HG02852 (cell line): ENCODE data around the gene STYXL2.

Experiments used
- ATAC-seq: cut with Tn5 transposase; IDR thresholded peaks from one replicate; pipeline ENCODE4 v1.9.1; 2021; ENCODE audit warnings: mild to moderate bottlenecking, moderate library complexity; ENCODE audit not compliant: unreplicated experiment

The STYXL2 gene

DNA sequence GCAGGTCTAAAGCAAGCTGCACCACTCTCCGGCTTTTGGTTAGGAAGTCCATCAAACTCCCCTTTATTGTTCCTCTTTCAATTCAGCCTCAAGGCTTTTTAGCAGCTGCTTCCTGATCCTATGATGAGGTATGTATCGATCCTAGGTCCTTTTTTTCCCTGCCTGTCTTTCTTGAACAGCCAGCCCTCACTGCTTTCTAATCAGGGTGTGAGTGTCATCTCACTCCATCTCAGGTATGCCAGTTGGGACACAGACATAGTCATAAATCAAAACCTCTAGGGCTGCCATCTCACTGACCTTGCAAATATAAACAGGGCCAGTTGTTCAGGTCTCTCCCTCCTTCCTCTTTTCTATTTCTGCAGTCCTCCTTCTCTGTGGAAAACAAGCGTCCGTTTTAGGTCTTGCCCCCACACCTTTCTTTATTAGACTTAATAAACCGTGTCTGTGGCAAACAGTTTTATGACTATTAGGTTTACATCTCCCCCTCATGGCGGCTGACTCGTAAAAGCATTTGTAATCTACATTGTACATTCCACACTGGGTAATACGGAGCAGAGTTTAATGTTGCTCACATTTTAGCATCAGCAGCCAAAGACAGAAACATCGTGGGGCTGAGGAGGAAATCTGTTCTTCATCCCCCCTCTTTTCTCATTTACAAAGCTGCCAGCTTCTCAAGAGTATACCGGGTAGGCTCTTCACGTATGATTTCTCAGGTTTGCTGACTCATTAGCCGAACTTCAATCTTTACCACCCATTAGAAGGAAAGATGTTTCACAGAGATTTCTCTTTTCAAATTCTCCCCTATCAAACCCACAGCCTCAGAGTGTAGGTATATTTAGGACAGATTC lies 11.6 kb downstream of the STYXL2 start:
- ATAC-seq = no peak

DNA sequence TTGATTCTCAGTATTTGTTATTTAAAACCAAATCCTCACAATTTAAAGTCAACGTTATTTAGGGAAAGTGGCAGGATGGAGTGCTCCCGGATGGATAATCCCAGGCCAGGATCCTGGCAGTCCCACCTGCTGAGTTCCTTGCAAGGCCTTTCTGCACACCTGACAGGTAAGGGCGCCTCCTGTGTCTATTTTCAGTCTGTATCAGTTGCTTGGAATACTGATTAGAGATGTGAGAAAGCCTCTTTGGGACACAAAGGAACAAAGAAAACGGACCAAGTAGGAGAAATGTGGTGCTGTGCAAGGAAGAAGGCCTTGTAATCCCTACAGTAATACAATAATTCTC lies 12.2 kb downstream of the STYXL2 start:
- no peak for ATAC-seq

DNA sequence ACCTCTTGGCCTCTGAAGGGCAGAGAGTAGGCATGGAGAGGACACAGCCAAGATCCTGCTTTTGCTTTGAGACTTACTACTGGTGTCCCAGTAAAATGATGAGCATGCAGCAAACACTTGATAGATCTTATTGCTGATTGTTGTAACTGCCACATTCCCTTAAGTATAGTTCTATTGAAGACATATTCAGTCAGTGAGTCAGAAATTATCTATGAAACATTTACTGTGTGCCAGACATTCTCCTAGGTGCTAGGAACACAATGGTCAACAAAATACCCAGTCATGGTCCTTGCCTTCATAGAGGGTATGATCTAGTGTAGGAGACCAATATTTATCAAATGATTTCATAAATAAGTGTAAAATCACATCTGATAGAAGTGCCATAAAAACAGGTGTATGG lies 13.6 kb downstream of the STYXL2 start:
- ATAC-seq = no peak

DNA sequence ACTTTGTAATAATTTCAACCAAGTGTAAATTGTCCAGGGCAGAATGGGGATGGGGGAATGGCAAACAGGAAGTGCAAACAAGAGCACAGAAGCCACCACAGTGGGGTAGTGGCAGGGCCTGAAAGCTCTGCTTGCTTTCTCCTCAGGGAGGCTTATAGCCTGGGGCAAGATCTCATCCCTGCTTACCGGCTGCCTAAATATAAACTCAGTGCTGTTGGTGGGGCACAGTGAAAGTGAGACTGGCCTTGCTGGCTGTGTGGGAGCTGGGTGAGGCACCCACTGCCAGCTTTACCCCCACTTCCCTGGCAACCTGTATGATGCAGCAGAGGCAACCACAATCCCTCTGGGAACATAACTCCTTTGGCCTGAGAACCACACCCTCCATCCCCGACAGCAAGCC lies 15.2 kb downstream of the STYXL2 start:
- no peak for ATAC-seq

DNA sequence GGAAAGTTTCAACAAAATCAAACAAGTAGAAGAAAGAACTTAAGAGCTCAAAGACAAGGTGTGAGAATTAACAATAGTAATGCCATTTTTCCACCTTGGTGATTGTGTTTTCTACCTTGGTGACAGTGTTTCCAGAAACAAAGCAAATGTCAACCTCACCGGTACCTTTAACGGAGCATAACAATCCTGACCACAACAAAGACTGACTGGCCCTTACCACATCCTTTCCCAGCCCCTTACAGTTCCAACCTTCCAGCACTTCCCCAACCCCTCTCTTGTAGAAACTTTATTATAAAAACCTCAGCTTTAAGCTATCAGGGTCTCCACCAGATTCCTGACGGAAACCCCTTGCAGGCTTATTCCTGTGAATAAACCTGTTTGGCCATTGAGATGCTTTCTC lies 16.7 kb downstream of the STYXL2 start:
- ATAC-seq = peak; percentile 84

DNA sequence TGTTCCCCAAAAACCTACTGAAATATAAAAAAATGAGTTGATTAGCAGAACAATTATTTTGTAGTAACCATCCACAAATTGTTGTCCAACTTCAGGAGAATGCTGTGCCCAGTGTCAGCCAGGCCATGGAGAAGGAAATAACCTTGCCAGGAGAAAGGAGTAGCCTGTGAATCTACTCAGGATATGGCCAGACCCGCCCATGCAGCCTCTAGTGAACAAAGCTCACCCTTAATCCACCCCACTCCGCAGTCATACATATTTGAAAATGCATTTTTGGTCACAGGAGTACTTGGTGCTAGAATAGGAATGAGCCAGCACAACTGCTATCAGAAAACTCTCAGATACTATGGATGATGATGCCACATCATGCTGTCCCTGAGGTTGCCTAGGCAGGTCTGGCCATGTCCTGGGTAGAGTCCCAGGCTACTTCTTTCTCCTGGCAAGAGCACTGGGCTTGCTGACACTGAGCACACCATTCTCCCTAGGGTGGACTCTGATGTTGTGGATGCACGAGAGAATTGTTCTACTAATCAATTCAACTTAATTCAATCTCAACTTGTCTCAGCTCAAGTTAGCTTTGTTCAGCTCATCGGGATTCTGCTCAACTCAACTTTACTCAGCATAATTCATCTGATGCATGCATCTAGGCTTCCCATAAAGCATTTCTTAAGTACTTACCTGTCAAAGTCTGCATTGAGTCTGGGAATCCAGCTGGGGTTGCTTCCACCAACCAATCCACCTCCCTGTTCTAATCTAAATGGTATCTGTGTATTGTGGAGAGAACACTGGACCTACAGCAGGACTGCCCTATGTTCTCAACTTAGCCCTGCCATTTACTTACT lies 18.2 kb downstream of the STYXL2 start:
- no peak for ATAC-seq

DNA sequence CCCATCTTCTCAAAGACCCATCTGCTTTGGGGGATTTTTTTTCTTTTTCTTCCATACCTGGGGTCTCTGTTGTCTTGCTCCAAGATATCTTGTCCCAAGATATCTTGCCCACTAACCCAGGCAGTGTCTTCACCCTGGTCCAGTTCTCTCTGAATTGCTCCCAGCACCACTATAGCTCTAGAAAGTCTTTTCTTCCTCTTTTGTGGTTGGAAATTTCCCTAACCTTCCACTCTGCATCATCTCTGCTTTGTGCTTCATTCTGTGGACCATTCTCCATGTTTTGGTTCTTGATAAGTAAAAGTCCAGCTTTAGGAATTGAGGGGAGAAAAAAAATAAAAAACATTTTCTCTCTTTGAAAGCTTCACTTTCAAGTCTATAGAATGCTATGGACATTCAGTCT lies 20.9 kb downstream of the STYXL2 start:
- ATAC-seq = no peak

DNA sequence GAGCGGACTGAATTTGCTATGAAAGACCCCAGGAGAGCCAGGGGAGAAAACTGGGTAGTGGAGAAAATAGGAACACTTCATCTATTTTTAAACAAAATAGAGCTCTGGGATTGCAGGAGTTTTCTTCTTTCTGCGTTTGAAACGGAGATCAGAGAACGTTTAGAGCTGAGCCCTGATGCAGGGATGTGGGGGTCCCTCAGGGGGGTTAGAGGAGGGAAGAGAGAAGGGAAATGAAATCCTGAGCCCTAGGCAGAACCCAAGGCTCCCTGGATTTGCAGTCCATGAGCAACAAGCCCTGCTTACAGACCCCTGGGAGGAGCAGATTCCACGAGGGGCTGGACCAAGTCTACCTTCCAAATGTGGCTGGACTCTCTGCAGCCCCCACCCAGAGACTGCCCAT lies 21.8 kb downstream of the STYXL2 start:
- no peak for ATAC-seq

DNA sequence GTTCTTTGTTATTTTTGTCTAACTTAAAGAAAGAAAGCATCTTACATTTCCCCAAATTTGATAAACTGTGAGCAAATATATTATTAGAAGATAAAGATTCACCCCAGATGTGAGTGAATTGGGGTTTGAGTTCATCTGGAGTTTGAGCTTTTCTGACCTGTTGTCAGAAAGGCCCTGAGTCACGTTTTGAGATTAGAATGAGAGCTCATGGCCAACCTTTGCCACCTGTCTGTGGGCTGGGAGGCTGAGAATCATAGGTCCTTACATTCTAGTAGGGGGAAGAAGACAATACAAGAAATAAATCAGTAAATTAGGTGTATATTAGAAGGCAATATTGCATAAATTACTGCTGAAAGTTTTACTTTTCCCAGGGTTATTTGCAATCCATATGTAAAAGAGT lies 22.3 kb downstream of the STYXL2 start:
- ATAC-seq = no peak

DNA sequence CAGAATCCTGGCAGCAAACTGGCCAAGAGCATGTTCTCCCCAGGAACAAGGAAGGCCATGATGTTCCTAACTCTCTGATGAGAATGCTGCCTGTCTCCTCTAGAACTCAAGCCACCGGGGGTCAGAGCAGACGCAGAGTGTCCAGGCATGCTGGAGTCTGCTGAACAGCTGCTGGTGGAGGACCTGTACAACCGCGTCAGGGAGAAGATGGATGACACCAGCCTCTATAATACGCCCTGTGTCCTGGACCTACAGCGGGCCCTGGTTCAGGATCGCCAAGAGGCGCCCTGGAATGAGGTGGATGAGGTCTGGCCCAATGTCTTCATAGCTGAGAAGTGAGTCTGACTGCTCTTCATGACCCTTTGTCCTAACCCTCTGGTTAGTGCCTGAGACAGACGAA lies 23.4 kb downstream of the STYXL2 start:
- ATAC-seq = no peak

DNA sequence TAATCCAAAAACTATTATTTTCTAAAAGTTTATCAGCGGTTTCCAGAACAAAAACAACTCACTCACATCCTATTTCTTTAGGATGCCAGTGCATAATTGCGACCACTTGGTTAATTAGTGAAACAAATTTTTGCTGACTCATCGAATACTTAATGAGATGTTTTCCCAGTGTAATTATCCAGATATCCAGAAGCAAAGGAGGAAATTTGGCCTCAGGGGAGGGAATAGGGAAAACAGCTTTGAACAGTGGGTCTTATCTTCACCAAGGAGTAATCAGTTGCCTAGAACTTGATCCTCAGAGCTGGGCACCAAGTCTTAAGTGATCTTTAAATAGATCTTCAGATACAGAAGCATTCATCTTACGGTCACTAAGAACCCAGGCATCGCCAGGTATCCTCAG lies 24.3 kb downstream of the STYXL2 start:
- no peak for ATAC-seq

DNA sequence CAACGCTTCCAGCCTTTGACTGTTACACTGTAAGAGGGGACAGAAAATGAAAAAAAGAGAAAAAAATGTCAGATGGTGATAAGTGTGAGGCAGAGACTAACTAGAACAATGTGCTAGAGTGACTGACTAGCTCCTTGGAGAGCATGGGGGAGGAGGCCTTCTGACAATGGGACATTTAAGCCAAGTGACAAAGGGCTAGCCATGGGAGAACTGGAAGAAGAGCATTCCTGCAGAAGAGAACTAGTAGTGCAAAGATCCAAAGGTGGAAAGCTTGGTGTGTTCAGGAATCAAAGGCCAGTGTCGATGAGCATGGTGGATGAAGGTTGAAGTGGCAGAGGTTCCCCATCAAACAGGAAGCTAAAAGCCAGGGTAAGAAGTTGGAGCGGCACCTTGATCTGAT lies 25.8 kb downstream of the STYXL2 start:
- ATAC-seq = no peak

DNA sequence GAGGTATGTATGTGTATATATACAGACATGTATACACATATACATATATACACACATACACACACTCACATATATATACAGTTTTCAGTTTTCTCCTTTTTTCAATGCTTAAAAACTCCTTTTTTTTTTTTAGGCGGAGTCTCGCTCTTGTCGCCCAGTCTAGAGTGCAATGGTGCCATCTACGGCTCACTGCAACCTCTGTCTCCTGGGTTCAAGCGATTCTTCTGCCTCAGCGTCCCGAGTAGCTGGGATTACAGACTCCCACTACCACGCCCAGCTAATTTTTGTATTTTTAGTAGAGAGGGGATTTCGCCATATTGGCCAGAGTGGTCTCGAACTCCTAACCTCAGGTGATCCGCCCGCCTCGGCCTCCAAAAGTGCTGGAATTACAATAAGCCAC lies 27.0 kb downstream of the STYXL2 start:
- ATAC-seq = no peak

DNA sequence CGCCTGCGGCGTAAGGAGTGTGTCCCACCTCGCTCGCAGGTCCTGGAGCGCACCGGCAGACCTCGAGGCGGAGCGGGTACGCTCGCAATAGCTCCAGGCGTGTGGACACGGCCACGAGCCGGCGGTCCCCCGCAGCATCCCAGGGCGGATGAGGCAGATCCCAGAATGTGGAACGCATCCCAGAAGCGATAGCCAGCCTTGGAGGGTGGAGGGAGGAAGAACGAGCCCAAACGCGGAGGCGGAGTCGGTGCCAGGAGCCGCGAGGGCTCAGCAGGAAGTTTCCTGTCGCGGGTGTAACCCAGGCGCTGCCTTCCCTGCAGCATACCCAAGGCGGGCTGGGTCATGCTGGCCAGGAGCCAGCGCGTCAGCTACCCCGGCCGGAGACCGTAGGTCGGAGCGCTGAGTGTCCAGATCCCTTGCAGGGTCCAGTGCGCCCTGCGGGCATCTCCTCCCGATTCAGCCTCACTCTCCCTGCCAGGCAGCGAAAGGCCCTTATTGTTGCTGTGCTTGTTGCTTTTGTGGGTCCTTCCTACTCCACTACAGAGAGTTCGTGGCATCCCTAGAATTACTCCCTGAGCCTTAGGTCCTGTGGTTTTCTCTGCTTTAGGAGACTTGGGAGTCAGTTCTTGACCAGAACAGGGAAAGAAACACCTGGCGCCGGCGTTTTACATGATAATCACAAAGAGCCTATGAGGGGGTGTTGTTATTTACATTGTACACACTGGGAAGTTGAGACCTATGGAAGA lies 27.7 kb downstream of the STYXL2 start:
- ATAC-seq = no peak

DNA sequence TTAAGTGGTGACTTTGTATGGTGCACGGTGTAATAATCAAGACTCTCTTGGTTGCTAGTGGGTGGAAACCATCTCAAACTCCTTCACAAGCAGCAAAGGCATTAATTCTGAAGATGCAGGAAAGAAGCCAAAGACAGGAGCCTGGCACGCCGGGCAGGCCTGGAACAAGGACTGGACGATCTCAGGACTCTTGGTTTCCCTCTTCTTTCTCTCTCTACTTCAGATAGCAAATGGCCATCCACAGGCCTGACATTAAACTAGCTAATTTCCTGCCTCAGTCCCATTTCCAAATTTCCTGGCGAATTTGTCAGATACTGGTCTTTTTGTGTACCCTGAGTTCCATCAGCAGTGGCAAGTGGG lies 28.2 kb downstream of the STYXL2 start:
- no peak for ATAC-seq

DNA sequence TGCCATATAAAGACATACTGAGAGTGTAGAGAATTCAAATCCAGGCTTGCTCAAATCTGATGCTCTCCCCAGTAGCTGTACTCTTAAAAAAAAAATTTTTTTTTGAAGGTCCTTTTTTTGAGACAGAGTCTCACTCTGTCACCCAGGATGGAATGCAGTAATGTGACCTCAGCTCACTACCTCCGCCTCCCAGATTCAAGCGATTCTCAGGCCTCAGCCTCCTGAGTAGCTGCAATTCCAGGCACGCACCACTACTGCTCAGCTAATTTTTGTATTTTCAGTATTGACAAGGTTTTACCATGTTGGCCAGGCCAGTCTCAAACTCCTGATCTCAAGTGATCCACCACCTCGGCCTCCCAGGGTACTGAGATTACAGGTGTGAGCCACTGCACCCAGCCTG lies 28.7 kb downstream of the STYXL2 start:
- ATAC-seq = no peak

DNA sequence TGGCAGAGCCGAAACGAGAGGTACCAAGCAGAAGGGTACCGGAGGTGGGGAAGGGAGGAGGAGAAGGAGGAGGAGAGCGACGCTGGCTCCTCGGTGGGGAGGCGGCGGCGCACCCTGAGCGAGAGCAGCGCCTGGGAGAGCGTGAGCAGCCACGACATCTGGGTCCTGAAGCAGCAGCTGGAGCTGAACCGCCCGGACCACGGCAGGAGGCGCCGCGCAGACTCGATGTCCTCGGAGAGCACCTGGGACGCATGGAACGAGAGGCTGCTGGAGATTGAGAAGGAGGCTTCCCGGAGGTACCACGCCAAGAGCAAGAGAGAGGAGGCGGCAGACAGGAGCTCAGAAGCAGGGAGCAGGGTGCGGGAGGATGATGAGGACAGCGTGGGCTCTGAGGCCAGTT lies 32.4 kb downstream of the STYXL2 start:
- no peak for ATAC-seq

DNA sequence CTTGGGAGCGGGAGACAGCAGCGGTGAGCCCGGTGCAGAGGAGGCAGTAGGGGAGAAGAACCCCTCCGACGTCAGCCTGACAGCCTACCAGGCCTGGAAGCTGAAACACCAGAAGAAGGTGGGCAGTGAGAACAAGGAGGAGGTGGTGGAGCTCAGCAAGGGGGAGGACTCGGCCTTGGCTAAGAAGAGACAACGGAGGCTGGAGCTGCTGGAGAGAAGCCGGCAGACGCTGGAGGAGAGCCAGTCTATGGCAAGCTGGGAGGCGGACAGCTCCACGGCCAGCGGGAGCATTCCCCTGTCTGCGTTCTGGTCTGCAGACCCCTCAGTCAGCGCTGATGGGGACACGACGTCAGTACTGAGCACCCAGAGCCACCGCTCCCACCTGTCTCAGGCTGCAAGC lies 32.9 kb downstream of the STYXL2 start:
- no peak for ATAC-seq

DNA sequence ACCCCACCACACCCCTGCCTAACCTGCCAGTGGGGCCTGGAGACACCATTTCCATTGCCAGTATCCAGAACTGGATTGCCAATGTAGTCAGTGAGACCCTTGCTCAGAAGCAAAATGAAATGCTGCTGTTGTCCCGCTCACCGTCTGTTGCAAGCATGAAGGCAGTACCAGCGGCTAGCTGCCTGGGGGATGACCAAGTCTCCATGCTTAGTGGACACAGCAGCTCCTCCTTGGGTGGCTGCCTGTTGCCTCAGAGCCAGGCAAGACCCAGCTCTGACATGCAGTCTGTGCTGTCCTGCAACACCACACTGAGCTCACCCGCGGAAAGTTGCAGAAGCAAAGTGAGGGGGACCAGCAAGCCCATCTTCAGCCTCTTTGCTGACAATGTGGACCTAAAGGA lies 33.4 kb downstream of the STYXL2 start:
- ATAC-seq = no peak

DNA sequence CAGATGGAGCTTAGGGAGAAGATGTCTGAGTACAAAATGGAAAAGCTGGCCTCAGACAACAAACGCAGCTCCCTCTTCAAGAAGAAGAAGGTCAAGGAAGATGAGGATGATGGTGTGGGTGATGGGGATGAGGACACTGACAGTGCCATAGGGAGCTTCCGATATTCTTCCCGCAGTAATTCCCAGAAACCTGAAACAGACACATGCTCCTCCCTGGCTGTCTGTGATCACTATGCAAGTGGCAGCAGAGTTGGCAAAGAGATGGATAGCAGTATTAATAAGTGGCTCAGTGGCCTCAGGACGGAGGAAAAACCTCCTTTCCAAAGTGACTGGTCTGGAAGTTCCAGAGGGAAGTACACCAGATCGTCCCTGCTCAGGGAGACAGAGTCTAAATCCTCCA lies 33.8 kb downstream of the STYXL2 start:
- ATAC-seq = no peak

DNA sequence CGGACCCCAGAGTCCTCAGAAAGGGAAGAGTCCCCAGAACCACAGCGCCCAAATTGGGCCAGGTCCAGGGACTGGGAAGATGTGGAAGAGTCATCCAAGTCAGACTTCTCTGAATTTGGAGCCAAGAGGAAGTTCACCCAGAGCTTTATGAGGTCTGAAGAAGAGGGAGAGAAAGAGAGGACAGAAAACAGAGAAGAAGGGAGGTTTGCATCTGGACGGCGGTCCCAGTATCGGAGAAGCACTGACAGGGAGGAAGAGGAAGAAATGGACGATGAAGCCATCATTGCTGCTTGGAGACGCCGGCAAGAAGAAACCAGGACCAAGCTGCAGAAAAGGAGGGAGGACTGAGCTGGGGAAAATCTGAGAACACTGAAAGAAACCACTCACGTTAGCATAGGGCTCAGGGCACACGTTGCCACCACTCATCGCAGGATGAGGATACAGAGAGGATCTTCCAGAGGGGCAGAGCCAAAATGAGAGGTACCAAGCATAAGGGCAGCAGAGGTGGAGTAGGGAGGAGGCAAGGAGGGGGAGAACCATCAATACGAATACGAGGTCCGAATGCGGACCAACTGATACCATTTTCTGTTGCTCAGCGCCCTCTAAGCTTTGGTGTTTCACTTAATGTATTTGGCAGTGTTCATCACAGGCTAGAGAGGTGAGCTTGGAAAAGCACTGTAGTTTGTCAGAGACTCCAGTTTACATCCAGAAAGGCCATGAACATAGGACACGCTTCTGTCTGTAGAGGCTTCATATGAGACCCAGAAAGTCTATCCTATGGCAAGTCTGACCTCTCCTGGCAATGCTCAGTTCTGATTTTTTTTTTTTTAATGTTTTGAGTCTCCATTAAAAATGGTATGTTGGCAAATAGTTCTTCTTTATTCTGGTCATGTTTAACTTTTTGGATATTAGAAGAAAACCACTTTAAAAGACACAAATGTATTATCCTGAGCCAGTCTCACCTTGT lies 34.7 kb downstream of the STYXL2 start:
- no peak for ATAC-seq
